Measurements from ENCODE around the gene INSIG2.

GRCh38 chr2:118094503-118094902 lies 6.2 kb downstream of the INSIG2 start:
- TF ChIP-seq POLR2A (IDR thresholded peaks at IDR 0.05; ENCODE audit: low read depth, low read length) = no peak
- TF ChIP-seq TAF1 (IDR thresholded peaks at IDR 0.05; ENCODE audit: borderline replicate concordance, low read depth, low read length) = no peak

Data from GM12892 (cell line).